Small intestine (tissue), 7 donors: ENCODE results near the gene SCFD1. TPM values are rescaled to one million over a fixed set of nuclear protein-coding genes. Genes with fewer than 3 reads are reported as not detected.
A peak's percentile ranks its signal among the peaks of the same experiment; 100 is the strongest.

ENCODE experiments used
- DNase-seq, 2 donors: peaks; one replicate each; pipeline versions ENCODE4 v3.0.0 to v3.0.0-alpha.2; 2013
- FAIRE-seq: peaks from 2 replicates; lab custom pipeline; 2012; peaks lifted over from hg19 to GRCh38; lab: Jason Lieb, UNC
- H3K27ac ChIP-seq, 3 donors: one replicate each; pipeline ENCODE4 v1.5.1; 2013; ENCODE audit warnings: low read length in 2 of 3, mild to moderate bottlenecking in 2 of 3, control low read depth in 1 of 3, inconsistent platforms in 1 of 3, low read depth in 1 of 3, moderate library complexity in 1 of 3
- H3K27me3 ChIP-seq, 3 donors: one replicate each; pipeline ENCODE4 v1.6.1; 2013; ENCODE audit warnings: low read length in 3 of 3, inconsistent platforms in 1 of 3; ENCODE audit not compliant: control insufficient read depth in 3 of 3, insufficient read depth in 3 of 3
- H3K36me3 ChIP-seq, 3 donors: one replicate each; pipeline ENCODE4 v1.6.1; 2013; ENCODE audit warnings: low read length in 3 of 3, inconsistent platforms in 1 of 3, low read depth in 1 of 3, mild to moderate bottlenecking in 1 of 3, moderate library complexity in 1 of 3; ENCODE audit not compliant: control insufficient read depth in 3 of 3, insufficient read depth in 2 of 3
- H3K4me1 ChIP-seq, 3 donors: one replicate each; pipeline ENCODE4 v1.6.1; 2013; ENCODE audit warnings: low read length in 2 of 3, inconsistent platforms in 1 of 3, low read depth in 1 of 3, mild to moderate bottlenecking in 1 of 3, moderate library complexity in 1 of 3; ENCODE audit not compliant: control insufficient read depth in 3 of 3, insufficient read depth in 2 of 3
- H3K4me3 ChIP-seq, 3 donors: one replicate each; pipeline ENCODE4 v1.5.1; 2013; ENCODE audit warnings: low read length in 3 of 3, control low read depth in 1 of 3, inconsistent platforms in 1 of 3, low read depth in 1 of 3, mild to moderate bottlenecking in 1 of 3, moderate library complexity in 1 of 3
- H3K9me3 ChIP-seq, 2 donors: one replicate each; pipeline ENCODE4 v1.6.1; 2013; ENCODE audit warnings: low read depth in 1 of 2, low read length in 1 of 2; ENCODE audit not compliant: control insufficient read depth in 2 of 2, insufficient read depth in 1 of 2
- WGBS, 3 donors: extraction: QIAGEN DNeasy Blood & Tissue Kit; methylation state at CpG; one replicate each; pipeline ENCODE4 v1.1.7; 2013; 5-methylcytosine and 5-hydroxymethylcytosine counted together
- polyA plus RNA-seq, 4 donors: library from polyadenylated mRNA; stranded (reverse) in 3 of 4; unstranded in 1 of 4; fragments of 200-250 nt in 3 of 4; fragments of 120-200 nt in 1 of 4; gene quantifications; one replicate each; pipeline versions ENCODE4 v1.2.1 to v1.2.3, GENCODE V29; 2013
- donor health status: healthy with polysubstance abuse.
- donor health status: control.
- donor health status: control.
- donor health status: Bipolar disorder and iron deficiency.
- donor health status: healthy.

SCFD1 gene
- polyA plus RNA-seq, 4 donors = 39.7 to 73.8 (median 61.4) TPM

DNA sequence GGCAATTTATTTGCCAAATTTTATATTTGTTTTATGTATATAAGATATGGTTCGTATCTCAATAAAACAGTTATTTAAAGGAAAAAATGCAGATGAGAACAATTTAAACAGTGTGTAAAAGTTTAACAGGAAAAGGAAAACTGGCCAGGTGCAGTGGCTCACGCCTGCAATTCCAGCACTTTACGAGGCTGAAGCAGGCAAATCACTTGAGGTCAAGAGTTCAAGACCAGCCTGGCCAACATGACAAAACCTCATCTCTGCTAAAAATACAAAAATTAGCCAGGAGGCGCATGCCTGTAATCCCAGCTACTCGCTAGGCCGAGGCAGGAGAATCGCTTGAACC lies 40.9 kb upstream of the SCFD1 start:
- WGBS, 3 donors = 82 to 85% (median 83%) methylated on average over 7 of the region's 7 CpGs
- no peak overlapping the region for H3K27ac ChIP-seq
- H3K4me1 ChIP-seq = no peaks in the 10 kb centered on the region
- peaks cover 0 to 2% of the 10 kb centered on the region in 2 donors for H3K9me3 ChIP-seq
- no peak overlapping the region for H3K4me3 ChIP-seq
- no peaks in the 10 kb centered on the region for H3K27me3 ChIP-seq
- H3K36me3 ChIP-seq = peaks cover 0 to 7% (median 0%) of the 10 kb centered on the region in 3 donors
- no peak for FAIRE-seq
- DNase-seq = no peak

GRCh38 chr14:30582376-30582775 lies 39.7 kb upstream of the SCFD1 start:
- DNase-seq (no peak), FAIRE-seq (no peak)
- Histone ChIP-seq H3K9me3 (peaks cover 0 to 2% of the 10 kb centered on the region in 2 donors), H3K4me3 (no peak overlapping the region), H3K36me3 (peaks cover 0 to 7% (median under 1%) of the 10 kb centered on the region in 3 donors), H3K4me1 (no peaks in the 10 kb centered on the region), H3K27ac (no peak overlapping the region), H3K27me3 (no peaks in the 10 kb centered on the region)
- 98 to 100% (median 100%) methylated on average over 1 of the region's 1 CpG for WGBS, 3 donors

DNA sequence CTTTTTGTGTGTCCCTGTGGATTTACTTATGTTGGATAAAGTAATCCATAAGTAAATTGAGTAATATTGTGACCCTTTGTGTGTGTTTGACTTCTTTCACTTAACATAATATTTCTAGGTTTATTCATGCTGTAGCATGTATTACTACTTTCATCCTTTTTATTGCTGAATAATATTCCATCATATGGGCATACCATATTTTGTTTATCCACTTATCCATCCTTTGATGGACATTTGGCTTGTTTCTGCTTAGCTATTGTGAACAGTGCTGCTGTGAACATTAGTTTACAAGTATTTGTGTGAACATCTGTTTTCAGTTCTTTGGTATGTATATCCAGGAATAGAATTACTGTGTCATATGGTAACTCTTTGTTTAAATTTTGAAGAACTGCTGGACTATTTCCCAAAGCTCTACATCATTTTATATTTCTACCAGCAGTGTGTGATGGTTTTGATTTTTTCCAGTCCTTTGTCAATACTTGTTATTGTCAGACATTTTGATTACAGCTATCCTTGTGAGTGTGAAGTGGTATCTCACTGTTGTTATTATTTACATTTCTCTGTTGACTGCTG lies 38.0 kb upstream of the SCFD1 start:
- no peak overlapping the region for H3K4me3 ChIP-seq
- H3K36me3 ChIP-seq = peaks cover 0 to 7% (median 4%) of the 10 kb centered on the region in 3 donors
- FAIRE-seq (no peak), DNase-seq (no peak)
- no peaks in the 10 kb centered on the region for H3K4me1 ChIP-seq
- H3K9me3 ChIP-seq = peaks cover 0 to 2% of the 10 kb centered on the region in 2 donors
- no peaks in the 10 kb centered on the region for H3K27me3 ChIP-seq
- no peak overlapping the region for H3K27ac ChIP-seq

GRCh38 chr14:30585204-30585603 lies 36.9 kb upstream of the SCFD1 start:
- peaks cover 0 to 2% of the 10 kb centered on the region in 2 donors for H3K9me3 ChIP-seq
- H3K4me3 ChIP-seq = no peak overlapping the region
- no peak overlapping the region for H3K27ac ChIP-seq
- no peaks in the 10 kb centered on the region for H3K4me1 ChIP-seq
- no peaks in the 10 kb centered on the region for H3K27me3 ChIP-seq
- DNase-seq = no peak
- FAIRE-seq = peak; percentile 5
- peaks cover 0 to 7% (median 4%) of the 10 kb centered on the region in 3 donors for H3K36me3 ChIP-seq

- Histone ChIP-seq H3K4me3 (no peak overlapping the region), H3K36me3 (peaks cover 0 to 4% (median 3%) of the 10 kb centered on the region in 3 donors), H3K9me3 (peaks cover 0 to 2% of the 10 kb centered on the region in 2 donors), H3K4me1 (peaks cover 0 to 3% (median 0%) of the 10 kb centered on the region in 3 donors), H3K27me3 (no peaks in the 10 kb centered on the region), H3K27ac (no peak overlapping the region)
- 65 to 74% (median 66%) methylated on average over 3 of the region's 3 CpGs for WGBS, 3 donors
- FAIRE-seq (no peak), DNase-seq (no peak)
Observed at GRCh38 chr14:30587141-30587540, 35.0 kb upstream of the SCFD1 start.

DNA sequence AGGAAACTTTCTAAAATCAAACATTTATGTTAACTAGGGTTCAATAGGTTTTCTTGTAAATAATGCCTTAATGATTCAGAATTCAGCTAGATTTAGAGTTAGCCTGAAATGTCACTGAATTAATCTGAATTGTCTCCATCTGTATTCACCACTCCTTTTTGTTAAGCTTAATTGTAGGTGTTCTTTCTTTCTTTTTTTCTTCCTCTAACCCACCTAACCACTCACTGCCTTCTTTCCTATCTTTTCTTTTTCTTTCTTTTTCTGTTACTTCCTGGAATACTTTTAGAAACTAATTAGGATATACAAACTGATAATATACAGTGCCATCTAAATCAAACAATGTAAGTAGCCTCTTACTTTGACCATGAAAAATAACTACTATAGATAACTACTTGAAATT lies 33.2 kb upstream of the SCFD1 start:
- Histone ChIP-seq H3K27me3 (no peaks in the 10 kb centered on the region), H3K36me3 (peaks cover 0 to 4% (median 3%) of the 10 kb centered on the region in 3 donors), H3K4me3 (no peak overlapping the region), H3K9me3 (peaks cover 0 to 2% of the 10 kb centered on the region in 2 donors), H3K4me1 (peaks cover 0 to 3% (median 0%) of the 10 kb centered on the region in 3 donors), H3K27ac (no peak overlapping the region)
- FAIRE-seq = no peak
- DNase-seq = no peak

DNA sequence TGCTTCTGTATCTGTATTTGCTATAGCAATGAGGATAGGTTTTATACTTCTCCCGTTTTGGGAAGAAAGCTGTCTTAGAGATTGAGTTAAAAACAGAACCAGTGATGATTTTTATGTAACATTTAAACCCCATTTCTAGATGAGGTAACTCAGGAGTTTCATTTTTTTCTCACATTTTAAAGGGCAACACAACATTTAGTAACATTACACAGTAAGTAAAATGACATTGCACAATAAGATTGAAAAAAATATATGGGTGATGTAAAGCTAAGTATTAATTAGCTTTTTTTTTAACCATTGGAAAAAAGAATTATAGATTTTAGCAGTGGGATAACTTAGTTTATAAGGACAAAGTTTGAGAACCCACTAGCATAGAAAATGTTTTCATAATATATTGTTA lies 25.2 kb upstream of the SCFD1 start:
- FAIRE-seq (peak; percentile 30), DNase-seq (no peak)
- Histone ChIP-seq H3K27ac (no peak overlapping the region), H3K36me3 (peaks cover 2 to 10% (median 6%) of the 10 kb centered on the region in 3 donors), H3K27me3 (no peaks in the 10 kb centered on the region), H3K4me1 (no peaks in the 10 kb centered on the region), H3K9me3 (no peaks in the 10 kb centered on the region), H3K4me3 (no peak overlapping the region)
- 77 to 83% (median 79%) methylated on average over 1 of the region's 1 CpG for WGBS, 3 donors

DNA sequence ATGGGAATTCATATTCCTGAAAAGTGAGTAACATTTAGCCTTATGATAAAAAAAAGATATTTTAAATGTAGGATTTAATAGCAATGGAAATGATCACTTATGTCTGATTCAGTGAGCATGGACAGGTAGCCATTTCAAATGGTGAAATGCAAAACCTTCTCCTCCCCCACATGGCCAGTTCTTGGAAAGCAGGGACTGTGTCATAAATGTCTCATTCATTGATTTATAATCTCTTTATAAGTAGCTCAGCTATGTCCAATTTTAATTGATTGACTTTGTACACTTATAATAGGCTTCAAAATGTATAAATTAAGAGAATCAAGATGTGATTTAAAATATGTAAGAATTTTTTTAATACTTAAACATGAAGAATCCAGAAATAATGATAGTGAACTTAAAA lies 24.6 kb upstream of the SCFD1 start:
- peaks cover 2 to 12% (median 7%) of the 10 kb centered on the region in 3 donors for H3K36me3 ChIP-seq
- H3K27ac ChIP-seq = no peak overlapping the region
- H3K27me3 ChIP-seq = no peaks in the 10 kb centered on the region
- H3K4me3 ChIP-seq = no peak overlapping the region
- H3K4me1 ChIP-seq = no peaks in the 10 kb centered on the region
- DNase-seq = peak in 1 of 2 donors; percentile 27
- H3K9me3 ChIP-seq = no peaks in the 10 kb centered on the region
- no peak for FAIRE-seq
